SK-N-SH treated with all-trans-retinoic acid at 6 μM for 48 hours (cell line): ENCODE measurements around the gene FNIP1.

ENCODE experiments used
- CREB5 ChIP-seq: fragments of 250-450 bp; sonication (Bioruptor Pico); IDR thresholded peaks from 2 replicates; pipeline ENCODE4 v1.5.1; 2020; ENCODE audit warnings: low read depth, mild to moderate bottlenecking, moderate library complexity
- ESRRG ChIP-seq: fragments of 250-450 bp; sonication (Bioruptor Pico); IDR thresholded peaks from 2 replicates; pipeline ENCODE4 v1.6.1; 2021; ENCODE audit warnings: mild to moderate bottlenecking
- OSR1 ChIP-seq: fragments of 250-450 bp; sonication (Bioruptor Pico); IDR thresholded peaks from 2 replicates; pipeline ENCODE4 v1.8.0; 2022; ENCODE audit warnings: moderate library complexity, mild to moderate bottlenecking, inconsistent platforms
- PATZ1 ChIP-seq: fragments of 250-450 bp; sonication (Bioruptor Pico); IDR thresholded peaks from 2 replicates; pipeline ENCODE4 v1.8.0; 2020; ENCODE audit warnings: mild to moderate bottlenecking, moderate library complexity, borderline replicate concordance
- SNAI2 ChIP-seq: fragments of 250-450 bp; sonication (Bioruptor Pico); IDR thresholded peaks from 2 replicates; pipeline ENCODE4 v1.5.0; 2020; ENCODE audit warnings: mild to moderate bottlenecking, moderate library complexity
- ZC3H10 ChIP-seq: fragments of 250-450 bp; sonication (Bioruptor Pico); IDR thresholded peaks from 2 replicates; pipeline ENCODE4 v1.5.1; 2021; ENCODE audit warnings: mild to moderate bottlenecking, moderate library complexity

- TF ChIP-seq PATZ1 (0 out of 2 replicates have a peak, but pooled peaks have one; percentile 35), ZC3H10 (peak; percentile 58; the same call in 1 of the 2 replicates), OSR1 (CRISPR knock-in tag) (no peak), SNAI2 (CRISPR knock-in tag) (peak; percentile 94), CREB5 (CRISPR knock-in tag) (no peak), ESRRG (CRISPR knock-in tag) (no peak)
These were observed 116.9 kb downstream of the FNIP1 start for GRCh38 chr5:131679911-131680310.
